Adrenal gland (tissue), 12 donors: ENCODE measurements around the gene CSAD. TPM values are rescaled to one million over a fixed set of nuclear protein-coding genes. Genes with fewer than 3 reads are reported as not detected.
A peak's percentile ranks its signal among the peaks of the same experiment; 100 is the strongest.

Source experiments
- DNase-seq, 7 donors: peaks; one replicate each; pipeline ENCODE4 v3.0.0-alpha.2; 2019 to 2020
- H3K27ac ChIP-seq, 5 donors: fragments of 200-600 bp; sonication (generic) in 4 of 5; 1 replicate in 3 of 5; 2 replicates in 2 of 5; pipeline versions ENCODE4 v1.5.1 to v1.8.0; 2016 to 2020; ENCODE audit warnings: mild to moderate bottlenecking in 1 of 5
- H3K27me3 ChIP-seq: fragments of 200-600 bp; 2 replicates; pipeline ENCODE4 v1.8.0; 2021
- H3K36me3 ChIP-seq, 2 donors: fragments of 200-600 bp; replicated peaks in 1 of 2; 1 replicate in 1 of 2; 2 replicates in 1 of 2; pipeline versions ENCODE4 v1.5.1 to v1.8.0; 2018 to 2022
- H3K4me1 ChIP-seq, 2 donors: fragments of 200-600 bp; replicated peaks in 1 of 2; 1 replicate in 1 of 2; 2 replicates in 1 of 2; pipeline versions ENCODE4 v1.5.1 to v1.8.0; 2018 to 2021
- H3K4me3 ChIP-seq, 4 donors: fragments of 200-600 bp; sonication (generic) in 3 of 4; one replicate each; pipeline ENCODE4 v1.5.1; 2016 to 2018
- H3K9me3 ChIP-seq, 3 donors: fragments of 200-600 bp; sonication (generic) in 1 of 3; replicated peaks in 1 of 3; 1 replicate in 2 of 3; 2 replicates in 1 of 3; pipeline versions ENCODE4 v1.5.1 to v1.8.0; 2016 to 2021
- CTCF ChIP-seq, 6 experiments: fragments of 450-650 bp in 4 of 6; fragments of 200-600 bp in 2 of 6; sonication (generic) in 1 of 6; IDR thresholded peaks; 1 replicate in 5 of 6; 2 replicates in 1 of 6; pipeline versions ENCODE4 v1.5.1 to v1.8.0; 2016 to 2021; ENCODE audit warnings: antibody characterized with exemption in 6 of 6, mild to moderate bottlenecking in 2 of 6, moderate library complexity in 1 of 6
- POLR2A ChIP-seq, 2 donors: fragments of 450-650 bp; IDR thresholded peaks; one replicate each; pipeline ENCODE4 v1.6.1; 2017; ENCODE audit warnings: antibody characterized with exemption in 2 of 2, mild to moderate bottlenecking in 2 of 2, moderate library complexity in 1 of 2
- WGBS, 4 donors: extraction: QIAGEN DNeasy Blood & Tissue Kit in 2 of 4; methylation state at CpG; one replicate each; pipeline versions ENCODE4 v1.1.5 to v1.1.7; 2013 to 2017; 5-methylcytosine and 5-hydroxymethylcytosine counted together
- intact Hi-C, 2 donors: fragments of 100-400 bp; cut with DNase I; formaldehyde crosslinking; loops; one replicate each; pipeline versions ENCODE4 v1.14.1 to v1.15.0; 2022 to 2023
- polyA plus RNA-seq, 3 donors: library from polyadenylated mRNA; stranded (reverse); fragments of 200-250 nt in 2 of 3; fragments of 350-450 nt in 1 of 3; fragmentation: Illumina TruSeq in 1 of 3; extraction: RNeasy Lipid Tissue Mini Kit (QIAGEN cat#74804) in 1 of 3; gene quantifications; one replicate each; pipeline ENCODE4 v1.2.3, GENCODE V29; 2013 to 2014
- total RNA-seq, 9 donors: library from RNA; depleted of rRNA in 4 of 9; stranded (reverse); fragments of >200 nt in 4 of 9; fragments of 120-200 nt in 1 of 9; fragmentation: NEBNext Ultra II Directional in 1 of 9; extraction: Animal tissue kit (Norgen Biotek cat#: 25700) in 1 of 9; gene quantifications; one replicate each; pipeline versions ENCODE4 v1.1.0 to v1.2.4, GENCODE V29; 2013 to 2023
- donor health status: healthy with polysubstance abuse.
- donor health status: Bipolar disorder and iron deficiency.
- donor health status: DM: yes; HTN: yes; CAD: no.
- donor health status: DM: no; HTN: no; CAD: no.
- donor health status: DM: no; HTN: no; CAD: no.
- donor health status: DM: yes; HTN: yes; CAD: no.

The CSAD gene
- total and polyA plus RNA-seq, 12 donors: 2.3 to 140 (median 20.6) TPM

GRCh38 chr12:53211476-53212381, 31.0 kb upstream of the CSAD start:
- H3K36me3 ChIP-seq: peaks cover 0 to 36% of the 10 kb centered on the region in 2 donors
- TF ChIP-seq POLR2A (IDR thresholded peaks at IDR 0.05): no peak
- peak in 4 of 6 experiments; percentile 7 to 15 (median 12) for TF ChIP-seq CTCF (IDR thresholded peaks at IDR 0.05)
- no peak for DNase-seq
- WGBS, 4 donors: 83 to 88% (median 85%) methylated on average over 10 to 13 of the region's 13 CpGs
- H3K4me3 ChIP-seq: no peak overlapping the region
- H3K9me3 ChIP-seq: no peaks in the 10 kb centered on the region
- no peak overlapping the region for H3K27ac ChIP-seq
- intact Hi-C loops: loop anchor here (2.0 to 10.0 kb wide), 5 partner anchors 39 to 213 kb away; partner anchors contain the start of gene AMHR2 (in 1 of the 2)
- H3K27me3 ChIP-seq: no peaks in the 10 kb centered on the region
- H3K4me1 ChIP-seq: peaks cover 0 to 24% of the 10 kb centered on the region in 2 donors

- Histone ChIP-seq H3K27ac (no peak overlapping the region), H3K27me3 (no peaks in the 10 kb centered on the region), H3K4me3 (no peak overlapping the region), H3K36me3 (peaks cover 0 to 36% of the 10 kb centered on the region in 2 donors), H3K9me3 (no peaks in the 10 kb centered on the region), H3K4me1 (peaks cover 0 to 24% of the 10 kb centered on the region in 2 donors)
- 74 to 82% (median 79%) methylated on average over 4 of the region's 4 CpGs for WGBS, 4 donors
- TF ChIP-seq POLR2A (IDR thresholded peaks at IDR 0.05): no peak
- TF ChIP-seq CTCF (IDR thresholded peaks at IDR 0.05): no peak
- intact Hi-C loops: loop anchor here (5.0 to 10.0 kb wide), 4 partner anchors 41 to 214 kb away; partner anchors contain the start of gene AMHR2 (in 1 of the 2)
- no peak for DNase-seq
Observed at GRCh38 chr12:53210843-53211242, 30.1 kb upstream of the CSAD start.

GRCh38 chr12:53208877-53209463, 28.2 kb upstream of the CSAD start:
- Histone ChIP-seq H3K36me3 (peaks cover 0 to 31% of the 10 kb centered on the region in 2 donors), H3K4me3 (no peak overlapping the region), H3K27me3 (no peaks in the 10 kb centered on the region), H3K9me3 (no peaks in the 10 kb centered on the region), H3K4me1 (peaks cover 0 to 21% of the 10 kb centered on the region in 2 donors), H3K27ac (no peak overlapping the region)
- intact Hi-C loops: no loop called here
- 46 to 69% (median 52%) methylated on average over 7 of the region's 7 CpGs for WGBS, 4 donors
- TF ChIP-seq CTCF (IDR thresholded peaks at IDR 0.05): no peak
- TF ChIP-seq POLR2A (IDR thresholded peaks at IDR 0.05): no peak
- DNase-seq: no peak

- Histone ChIP-seq H3K27ac (no peak overlapping the region), H3K36me3 (peaks cover 0 to 26% of the 10 kb centered on the region in 2 donors), H3K4me3 (no peak overlapping the region), H3K9me3 (no peaks in the 10 kb centered on the region), H3K4me1 (peaks cover 0 to 15% of the 10 kb centered on the region in 2 donors), H3K27me3 (no peaks in the 10 kb centered on the region)
- peak in 1 of 7 donors; percentile 37 for DNase-seq
- intact Hi-C loops: no loop called here
- TF ChIP-seq POLR2A (IDR thresholded peaks at IDR 0.05) (no peak), CTCF (IDR thresholded peaks at IDR 0.05) (no peak)
- WGBS, 4 donors: 56 to 79% (median 58%) methylated on average over 2 of the region's 2 CpGs
Observed at GRCh38 chr12:53208435-53208834, 27.7 kb upstream of the CSAD start.
